ENCODE results near the gene VSNL1.

VSNL1 gene

DNA sequence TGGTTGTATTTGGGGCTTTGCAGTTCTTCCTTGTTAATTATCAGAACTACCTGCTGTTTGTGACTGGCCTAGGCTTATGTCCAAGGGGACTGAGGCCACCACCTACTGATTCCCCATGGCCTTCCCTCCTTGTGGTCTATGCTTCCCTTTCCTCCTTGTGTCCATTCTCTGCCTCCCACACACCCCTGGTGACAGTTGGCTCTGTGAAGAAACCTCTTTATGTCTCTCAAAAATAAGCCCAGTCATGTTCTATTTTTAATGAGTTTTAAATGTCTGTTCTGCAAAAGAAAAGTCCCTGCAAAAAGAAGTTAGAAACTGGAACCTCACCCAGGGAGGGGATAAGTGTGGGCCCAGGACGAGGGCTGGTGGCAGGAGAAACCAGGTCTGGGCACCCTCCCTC is 108.1 kb downstream of the VSNL1 start:
- DNase-seq = no peak

DNA sequence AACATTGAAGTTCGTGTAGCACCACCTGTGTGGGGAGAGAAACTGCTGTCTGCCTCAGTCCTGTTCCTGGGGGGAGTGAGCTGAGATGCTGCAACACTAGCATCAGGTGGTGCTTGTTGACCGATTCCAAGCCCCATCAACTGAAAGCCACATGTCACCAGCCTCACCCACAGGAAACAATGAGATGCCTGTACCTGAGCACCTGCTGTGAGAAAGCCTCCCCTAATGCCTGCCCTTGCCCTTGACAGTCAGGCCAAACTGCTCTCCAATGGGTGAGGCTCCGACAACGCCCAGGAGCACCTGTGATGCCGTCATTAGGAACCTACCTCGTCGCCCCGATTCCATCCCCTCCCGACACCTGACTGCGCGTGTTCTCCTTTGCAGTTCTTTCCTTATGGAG is 108.5 kb downstream of the VSNL1 start:
- DNase-seq = no peak

DNA sequence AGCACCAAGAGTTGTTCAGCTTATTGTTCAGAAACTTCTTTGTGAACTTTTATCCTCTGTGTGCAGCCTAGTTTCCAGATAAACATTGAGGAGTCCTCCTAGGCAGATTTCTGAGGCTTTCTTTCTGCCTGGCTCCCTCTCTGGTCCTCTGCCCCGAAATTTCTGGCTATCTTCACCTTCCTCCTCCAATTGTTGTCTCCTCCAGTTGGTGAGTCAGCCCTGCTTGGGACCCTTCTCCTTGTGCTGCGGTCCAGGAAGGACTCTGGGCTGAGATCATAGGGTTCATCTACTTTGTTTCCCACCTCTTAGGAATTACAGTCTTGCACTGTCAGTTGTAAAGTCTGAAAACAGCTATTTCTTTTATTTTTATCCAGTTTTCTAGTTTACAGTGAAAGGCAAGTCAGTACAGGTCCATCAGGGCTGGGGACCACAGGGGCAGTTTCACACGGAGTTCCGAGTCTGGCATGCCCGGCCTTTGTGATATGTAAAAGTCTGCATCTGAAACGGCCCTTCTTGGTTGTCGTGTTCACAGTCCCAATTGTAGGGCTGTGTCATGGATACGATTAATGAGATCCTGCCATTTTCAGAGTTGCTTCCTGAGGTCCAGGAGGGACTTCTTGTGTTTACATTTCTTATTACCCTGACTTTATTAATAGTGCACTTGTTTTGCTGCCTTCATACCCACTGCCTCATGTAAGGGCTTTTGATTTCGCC is 112.3 kb downstream of the VSNL1 start:
- no peak for DNase-seq

DNA sequence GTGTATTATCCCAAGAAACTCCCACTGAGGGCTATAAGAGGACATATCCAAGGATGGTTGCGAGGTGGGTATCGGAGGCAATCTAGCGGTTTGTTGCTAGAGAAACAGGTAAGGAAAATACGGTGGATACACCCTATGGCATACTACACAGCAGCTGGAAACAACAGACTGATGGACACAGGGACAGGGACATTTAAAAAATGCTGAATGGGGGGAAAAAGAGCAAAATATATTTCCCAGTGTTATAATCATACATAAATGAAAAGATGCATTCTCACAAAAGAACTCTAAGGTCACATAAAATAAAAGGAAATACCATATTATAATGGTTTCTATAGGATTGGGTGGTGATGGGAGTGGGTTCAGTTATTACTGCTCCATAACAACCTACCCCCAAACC is 117.3 kb downstream of the VSNL1 start:
- DNase-seq = no peak

DNA sequence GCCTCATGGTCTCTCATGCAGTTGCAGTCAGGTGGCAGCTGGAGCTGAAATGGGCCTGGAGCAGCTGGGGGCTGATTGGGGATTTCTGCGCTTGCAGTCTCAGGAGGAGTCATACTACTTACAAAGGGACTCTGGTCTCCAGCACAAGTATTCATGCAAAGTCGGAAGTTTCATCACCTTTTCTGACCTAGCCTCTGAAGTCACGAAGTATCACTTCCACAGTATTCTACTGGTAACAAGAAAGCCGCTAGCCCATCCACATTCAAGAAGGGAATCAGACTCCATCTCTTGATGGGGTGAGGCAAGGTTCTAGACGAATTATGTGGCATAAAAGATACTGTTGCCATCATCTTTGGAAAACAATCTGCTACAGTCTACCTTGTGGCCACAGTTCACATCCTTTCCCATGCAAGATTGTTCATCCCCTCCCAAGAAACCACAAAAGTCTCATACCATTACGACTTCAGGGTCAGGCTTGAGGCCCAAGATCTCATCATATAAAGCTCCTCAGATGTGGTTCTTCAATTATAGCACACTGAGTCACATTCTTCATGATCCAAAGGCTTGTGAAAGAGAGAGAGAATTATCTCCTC is 117.9 kb downstream of the VSNL1 start:
- DNase-seq = no peak

DNA sequence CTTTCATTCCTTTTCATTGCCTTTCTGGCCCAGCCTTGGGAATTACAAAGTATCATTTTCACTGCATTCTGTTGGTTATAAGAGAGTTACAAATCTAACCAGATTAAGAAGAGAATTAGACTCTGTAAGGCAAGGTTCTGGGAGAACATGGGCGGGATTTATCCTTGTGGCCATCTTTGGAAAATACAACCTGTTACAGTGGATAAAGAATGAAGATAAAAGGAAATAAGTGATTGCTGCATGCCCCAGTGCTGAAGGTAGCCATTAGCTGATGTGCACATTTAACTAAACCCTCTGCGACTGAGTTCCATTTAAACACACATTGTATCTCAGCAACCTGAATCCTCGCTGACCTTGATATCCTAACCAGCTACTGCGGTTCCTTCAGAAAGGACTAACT is 119.7 kb downstream of the VSNL1 start:
- DNase-seq = no peak

DNA sequence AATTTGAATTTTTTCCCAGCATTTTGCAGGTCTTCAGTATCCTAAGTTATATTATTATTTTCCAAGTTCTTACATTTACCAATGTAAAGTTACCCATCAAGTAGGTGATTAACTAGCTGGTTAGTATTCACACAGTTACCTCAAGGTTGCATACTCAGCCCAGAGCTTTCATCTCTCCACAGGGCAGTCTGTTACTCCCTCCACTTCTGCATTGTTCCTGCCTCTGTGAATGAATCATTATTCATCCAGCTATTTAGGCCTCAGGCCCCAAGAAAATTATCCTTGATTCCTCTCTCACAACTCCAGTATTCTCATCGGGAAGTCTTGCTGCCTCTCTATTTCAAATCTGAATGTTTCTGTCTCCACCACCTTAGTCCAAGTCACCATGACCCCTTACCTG is 121.0 kb downstream of the VSNL1 start:
- no peak for DNase-seq

DNA sequence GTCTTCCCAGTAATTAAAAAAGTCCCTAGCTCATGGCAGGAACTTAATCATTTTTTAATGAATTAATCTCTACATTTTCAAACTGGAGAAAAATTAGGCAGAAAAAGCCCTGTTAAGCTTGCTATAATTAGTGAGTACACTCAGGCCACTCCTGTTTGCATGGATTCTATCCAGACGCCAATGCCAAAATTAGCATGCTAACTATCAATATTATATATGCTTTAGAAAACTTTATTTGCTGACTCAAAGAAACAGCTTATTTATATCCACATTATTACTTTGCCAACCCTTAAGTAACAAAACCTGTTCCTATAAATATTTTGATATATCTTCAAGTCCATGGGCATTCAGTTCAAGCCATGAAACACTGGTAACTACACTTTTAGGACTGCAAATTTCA is 122.2 kb downstream of the VSNL1 start:
- DNase-seq = no peak

DNA sequence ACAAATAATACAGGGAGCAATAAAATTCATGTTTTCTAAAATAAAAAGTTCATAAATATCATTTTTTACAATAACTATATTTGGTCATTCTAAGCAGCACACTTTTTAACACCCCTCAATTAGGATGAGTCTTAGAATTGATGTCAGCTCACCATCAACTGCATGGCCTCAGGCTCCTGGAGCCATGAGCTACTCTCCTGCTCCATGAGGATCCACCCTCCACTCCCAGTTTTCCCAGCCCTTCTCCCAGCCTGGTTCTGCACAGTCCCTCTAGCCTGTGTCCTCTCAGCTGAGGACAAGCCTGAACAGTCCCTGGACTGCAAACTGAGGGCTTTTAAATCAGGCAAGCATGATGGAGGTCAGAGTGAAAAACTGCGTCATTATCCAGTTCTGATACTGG is 124.0 kb downstream of the VSNL1 start:
- DNase-seq = no peak

DNA sequence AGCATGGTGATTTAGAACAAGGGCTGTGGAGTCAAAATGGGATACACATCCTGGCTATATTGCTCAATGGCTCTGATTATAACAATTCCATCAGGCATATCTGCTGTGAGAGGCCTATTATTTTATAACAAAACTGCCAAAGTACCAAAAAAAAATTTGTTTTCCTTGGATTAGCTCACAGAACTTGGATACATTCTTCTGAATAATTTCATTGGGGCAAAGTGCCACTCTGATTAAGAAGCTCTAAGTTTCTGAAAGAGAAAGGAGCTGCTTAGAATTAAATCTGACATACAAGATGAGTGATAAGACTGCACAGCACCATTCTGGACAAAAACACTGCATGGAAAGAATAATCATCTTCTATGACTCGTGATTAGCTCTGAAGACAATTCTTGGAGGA is 127.4 kb downstream of the VSNL1 start:
- DNase-seq = no peak

DNA sequence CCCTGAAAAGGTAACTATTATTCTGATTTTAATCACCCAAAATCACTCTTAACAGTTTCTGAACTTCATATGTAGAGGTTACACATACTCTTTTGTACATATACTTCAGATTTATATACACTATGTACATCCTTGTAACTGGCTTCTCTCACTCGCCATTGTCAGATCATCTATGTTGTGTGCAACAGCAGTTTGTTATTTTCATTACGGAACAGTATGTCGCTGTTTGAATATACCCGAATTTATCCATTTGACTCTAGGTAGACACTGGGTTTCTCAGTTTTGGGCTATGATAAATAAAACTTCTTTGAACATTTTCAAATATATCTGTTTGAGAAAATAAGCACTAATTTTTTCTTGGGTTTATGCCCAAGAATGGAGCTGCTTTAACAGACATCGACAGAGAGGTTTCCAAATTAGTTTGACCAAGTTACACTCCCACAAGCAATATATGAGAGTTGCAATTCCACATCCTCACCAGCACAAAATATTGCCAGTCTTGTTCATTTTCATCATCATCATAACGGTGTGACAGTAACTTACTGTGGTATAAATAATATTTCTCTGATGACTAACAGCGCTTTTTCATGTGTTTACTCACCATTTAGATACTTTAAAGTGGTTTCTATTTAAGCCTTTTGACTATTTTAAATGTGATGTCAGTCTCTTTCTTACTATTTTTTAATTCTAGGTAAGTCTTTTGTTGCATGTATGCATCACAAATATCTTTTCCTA is 132.3 kb downstream of the VSNL1 start:
- no peak for DNase-seq

DNA sequence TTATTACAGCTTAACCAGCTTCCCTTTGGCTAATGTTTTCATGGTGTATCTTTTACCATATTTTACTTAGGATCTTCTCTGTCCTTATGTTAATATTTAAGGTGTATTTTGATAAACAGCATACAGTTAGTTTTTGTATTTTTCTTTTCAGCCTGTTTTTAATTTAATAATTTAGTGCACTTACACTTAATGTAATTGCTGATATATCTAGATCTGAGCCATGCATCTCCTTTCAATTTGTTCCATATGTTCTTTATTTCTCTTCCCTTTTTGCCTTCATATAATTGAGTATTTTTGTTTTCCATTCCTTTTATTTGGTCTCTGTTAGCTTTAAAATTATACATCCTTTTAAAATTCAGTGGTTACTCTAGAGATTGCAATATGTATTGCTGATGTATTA is 134.3 kb downstream of the VSNL1 start:
- DNase-seq = no peak

DNA sequence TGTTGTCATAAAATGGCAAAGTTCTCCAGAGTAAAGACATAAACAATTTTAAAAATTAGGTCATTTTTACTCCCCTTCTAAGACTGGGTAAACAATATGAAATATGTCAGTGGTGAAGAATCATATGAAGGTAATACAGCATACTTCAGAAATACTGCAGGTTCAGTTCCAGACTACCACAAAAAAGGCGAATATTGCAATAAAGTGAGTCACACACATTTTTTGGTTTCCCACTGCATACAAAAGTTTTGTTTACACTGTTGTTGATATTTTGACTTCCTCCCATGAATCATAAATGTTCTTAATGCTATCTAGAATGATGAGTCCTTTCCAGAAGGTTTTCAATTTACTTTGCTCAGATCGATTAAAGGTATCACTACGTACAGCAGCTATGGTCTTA is 139.6 kb downstream of the VSNL1 start:
- no peak for DNase-seq

DNA sequence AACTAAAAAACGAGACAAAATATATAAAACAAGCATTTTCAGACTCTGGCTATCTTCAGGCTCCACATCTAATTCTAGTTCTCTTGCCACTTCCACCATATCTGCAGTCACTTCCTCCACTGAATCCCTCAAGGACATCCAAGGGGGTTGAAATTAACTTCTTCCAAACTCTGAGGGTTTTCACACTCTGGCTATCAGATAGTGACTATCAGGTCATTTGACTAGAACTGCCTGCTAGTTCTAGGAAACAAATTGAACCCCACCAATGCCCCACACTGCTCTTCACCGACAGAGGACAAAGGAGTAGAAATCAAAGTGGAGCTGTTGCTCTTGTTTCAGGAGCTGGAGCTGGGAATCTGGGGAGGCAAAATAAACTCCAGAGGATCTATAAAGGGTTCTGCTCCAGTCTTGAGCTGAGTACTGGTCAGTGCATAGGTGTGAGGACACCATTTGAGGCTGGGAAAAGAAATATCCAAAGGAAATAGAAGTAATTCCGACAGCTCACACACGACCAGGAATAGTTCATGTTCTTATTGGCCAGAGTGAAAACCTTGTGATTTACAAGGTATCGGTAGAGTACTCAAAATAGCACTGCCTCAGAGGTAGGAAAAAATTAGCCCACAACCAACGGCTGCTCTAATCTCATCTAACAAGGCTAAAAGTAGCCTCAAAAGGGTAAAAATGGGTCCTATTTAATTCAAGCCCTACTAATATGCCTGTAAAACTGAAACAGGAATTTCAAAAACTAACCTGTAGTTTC is 141.8 kb downstream of the VSNL1 start:
- no peak for DNase-seq

DNA sequence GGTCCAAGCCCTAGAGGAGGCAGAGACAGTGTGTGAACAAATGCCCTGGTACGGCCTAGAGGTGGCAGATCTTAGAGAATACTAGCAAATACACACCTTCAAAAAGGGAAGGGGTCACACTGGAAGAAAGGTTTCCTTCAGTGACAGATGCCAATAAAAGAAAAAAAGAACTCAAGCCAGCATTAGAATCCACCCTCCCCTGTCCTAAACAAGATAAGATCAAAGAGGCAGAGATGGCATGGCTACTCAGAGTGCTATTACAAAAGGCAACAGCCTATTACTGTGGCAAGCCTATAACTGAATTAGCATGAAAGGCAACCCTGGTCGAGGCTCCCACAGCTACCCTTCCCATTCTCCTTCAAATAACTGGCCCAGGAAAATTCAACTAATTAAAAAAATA is 143.5 kb downstream of the VSNL1 start:
- DNase-seq = no peak

DNA sequence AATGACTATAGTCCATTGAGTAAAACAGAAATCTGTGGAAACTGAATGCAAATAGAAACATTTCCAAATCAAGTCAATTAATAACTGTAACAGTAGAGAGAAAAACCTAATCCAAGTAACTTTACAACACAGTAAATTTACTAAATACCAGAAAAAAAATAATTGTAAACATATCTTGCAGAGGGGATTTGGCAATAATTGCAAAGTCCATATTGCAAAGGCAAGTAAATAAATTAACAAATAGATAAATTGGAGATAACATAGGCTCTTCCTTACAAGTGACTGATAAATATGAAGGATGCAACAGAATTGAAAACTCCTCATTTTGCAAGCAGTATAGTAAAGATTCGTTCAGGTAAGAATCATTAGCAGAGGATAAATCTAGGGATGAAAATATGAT is 148.1 kb downstream of the VSNL1 start:
- no peak for DNase-seq

DNA sequence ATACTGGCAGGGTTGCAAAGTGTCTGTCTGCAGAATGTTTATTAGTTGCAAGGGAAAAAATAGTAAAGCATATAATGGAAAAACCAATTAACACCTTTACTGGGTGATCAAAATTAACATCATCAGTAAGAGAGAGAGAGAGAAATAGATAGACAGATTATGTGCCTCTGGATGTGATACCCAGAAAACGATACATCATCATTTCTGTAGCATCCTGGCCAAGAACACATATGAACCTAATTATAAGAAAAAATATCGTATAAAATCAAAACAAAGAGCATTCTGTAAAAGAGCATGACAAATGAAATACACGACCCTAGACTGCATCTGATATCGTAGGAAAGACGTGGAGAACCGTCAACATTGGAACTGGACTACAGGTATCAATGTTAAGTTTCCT is 148.5 kb downstream of the VSNL1 start:
- no peak for DNase-seq

DNA sequence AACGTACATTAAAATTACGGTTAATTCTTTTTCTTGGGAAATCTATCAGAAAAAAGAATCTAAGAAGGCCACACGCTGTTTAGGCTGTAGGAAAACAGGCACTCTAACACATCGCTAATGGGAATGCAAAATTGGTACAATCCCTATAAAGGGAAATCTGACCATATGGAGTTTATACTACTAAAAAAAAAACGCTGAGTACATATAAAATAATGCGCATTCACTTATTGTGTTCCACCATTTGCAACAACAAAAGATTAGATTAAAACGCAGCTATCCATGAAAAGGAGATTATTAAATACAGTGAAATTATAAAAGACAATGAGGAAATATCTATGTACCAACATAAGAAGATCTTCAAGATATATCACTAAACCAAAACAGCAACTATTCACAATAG is 150.3 kb downstream of the VSNL1 start:
- no peak for DNase-seq

All from NCI-H1417 (cell line).